ENCODE results near the gene TNIP2.

TNIP2 gene

DNA sequence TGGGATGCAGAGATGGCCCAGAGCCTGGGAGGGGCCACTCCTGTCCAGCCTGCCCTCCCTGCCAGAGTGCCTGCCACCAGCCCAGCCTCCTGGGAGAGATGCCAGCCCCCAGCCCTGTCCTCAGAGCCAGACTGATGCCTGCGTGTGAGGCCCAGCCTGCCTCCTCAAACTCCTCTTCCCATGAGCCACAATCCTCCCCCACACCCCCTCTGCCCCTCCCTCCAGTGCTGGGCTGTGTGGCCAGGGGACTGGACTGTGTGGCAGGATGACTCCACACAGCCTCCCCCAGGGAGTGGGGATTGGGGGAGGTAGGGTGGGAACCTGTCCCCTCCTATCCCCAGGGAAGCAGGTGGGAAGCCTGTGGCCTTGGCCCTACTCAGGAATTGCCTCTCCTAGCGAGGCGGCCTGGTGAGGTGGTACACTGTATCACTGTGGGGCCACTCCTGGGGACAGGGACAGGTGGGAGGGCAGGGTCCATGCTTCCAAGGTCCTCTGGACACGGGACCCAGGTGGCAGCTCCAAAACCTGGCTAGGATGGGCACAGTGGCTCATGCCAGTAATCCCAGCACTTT lies 32.5 kb upstream of the TNIP2 start:
- FAIRE-seq (no peak), DNase-seq (ENCODE audit: insufficient read length, low spot score) (no peak)
- TF ChIP-seq, protein P1, sequence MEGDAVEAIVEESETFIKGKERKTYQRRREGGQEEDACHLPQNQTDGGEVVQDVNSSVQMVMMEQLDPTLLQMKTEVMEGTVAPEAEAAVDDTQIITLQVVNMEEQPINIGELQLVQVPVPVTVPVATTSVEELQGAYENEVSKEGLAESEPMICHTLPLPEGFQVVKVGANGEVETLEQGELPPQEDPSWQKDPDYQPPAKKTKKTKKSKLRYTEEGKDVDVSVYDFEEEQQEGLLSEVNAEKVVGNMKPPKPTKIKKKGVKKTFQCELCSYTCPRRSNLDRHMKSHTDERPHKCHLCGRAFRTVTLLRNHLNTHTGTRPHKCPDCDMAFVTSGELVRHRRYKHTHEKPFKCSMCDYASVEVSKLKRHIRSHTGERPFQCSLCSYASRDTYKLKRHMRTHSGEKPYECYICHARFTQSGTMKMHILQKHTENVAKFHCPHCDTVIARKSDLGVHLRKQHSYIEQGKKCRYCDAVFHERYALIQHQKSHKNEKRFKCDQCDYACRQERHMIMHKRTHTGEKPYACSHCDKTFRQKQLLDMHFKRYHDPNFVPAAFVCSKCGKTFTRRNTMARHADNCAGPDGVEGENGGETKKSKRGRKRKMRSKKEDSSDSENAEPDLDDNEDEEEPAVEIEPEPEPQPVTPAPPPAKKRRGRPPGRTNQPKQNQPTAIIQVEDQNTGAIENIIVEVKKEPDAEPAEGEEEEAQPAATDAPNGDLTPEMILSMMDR (IDR thresholded peaks at IDR 0.05; ENCODE audit: insufficient read depth, missing control alignments), result no peak

DNA sequence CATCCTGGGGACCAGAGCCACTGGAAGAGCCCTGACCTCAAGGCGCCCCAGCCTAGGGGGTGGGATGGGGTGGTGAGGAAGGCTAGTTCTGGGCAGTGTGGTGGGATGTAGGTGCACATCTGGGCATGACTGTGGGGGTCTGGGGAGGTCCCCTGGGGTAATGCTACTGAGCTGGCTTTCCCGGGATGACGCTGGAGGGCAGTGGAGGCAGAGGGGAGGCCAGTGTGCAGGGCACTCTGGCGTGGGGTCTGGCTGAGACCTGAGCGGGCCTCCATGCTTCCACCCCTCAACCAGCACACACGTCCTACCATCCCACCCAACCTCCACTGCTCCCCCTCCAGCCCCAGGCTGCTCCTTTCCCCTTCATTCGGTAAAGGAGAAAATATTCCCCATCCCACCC lies 32.0 kb upstream of the TNIP2 start:
- no peak for FAIRE-seq

DNA sequence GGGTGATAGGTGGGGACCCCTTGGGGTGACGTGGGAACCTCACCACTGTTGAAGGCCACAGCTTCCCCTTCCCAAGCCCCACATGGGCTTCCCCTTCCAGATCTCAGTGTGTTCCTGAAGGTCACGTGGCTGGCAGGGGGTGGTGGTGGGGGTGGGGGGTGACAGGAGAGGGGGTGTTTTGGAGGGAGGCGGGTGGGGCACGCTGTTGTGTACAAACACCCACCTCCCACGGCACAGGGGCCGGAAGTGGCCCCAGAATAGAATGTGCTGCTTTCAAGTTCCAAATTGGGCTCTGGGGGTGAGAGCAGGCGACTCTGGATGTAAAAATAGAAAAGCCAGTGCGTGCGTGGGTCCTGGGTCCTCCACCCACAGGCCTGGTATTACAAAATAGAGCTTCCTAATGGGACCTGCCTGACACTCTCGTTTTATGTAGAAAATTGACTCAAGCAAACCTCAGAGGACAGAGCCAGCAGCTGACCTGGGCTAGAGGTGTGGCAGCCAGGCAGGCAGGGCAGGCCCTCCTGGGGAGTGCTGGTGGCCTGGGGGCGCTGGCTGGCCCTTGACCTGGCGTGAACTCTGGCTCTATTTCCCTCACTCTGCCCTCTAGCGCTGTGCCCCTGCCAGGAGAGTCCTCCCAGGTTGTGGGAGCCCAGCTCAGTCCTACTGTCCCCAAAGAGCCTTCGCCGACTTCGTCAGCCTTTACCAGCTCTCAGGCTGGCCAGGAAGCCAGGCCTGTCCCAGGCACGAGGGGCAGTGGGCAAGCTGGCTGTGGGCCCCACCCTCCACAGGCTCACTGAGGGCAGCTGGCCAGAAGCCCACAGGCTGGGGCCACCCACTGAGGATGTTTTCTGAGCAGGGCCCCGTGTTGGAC lies 31.3 kb upstream of the TNIP2 start:
- FAIRE-seq (no peak), DNase-seq (ENCODE audit: insufficient read length, low spot score) (no peak)
- TF ChIP-seq, protein P1 (IDR thresholded peaks at IDR 0.05; ENCODE audit: insufficient read depth, missing control alignments), result no peak

More for the DNA sequence above, 32.0 kb upstream of the TNIP2 start:
- no peak for DNase-seq (ENCODE audit: insufficient read length, low spot score)
- TF ChIP-seq, protein P1 (IDR thresholded peaks at IDR 0.05; ENCODE audit: insufficient read depth, missing control alignments), result no peak

DNA sequence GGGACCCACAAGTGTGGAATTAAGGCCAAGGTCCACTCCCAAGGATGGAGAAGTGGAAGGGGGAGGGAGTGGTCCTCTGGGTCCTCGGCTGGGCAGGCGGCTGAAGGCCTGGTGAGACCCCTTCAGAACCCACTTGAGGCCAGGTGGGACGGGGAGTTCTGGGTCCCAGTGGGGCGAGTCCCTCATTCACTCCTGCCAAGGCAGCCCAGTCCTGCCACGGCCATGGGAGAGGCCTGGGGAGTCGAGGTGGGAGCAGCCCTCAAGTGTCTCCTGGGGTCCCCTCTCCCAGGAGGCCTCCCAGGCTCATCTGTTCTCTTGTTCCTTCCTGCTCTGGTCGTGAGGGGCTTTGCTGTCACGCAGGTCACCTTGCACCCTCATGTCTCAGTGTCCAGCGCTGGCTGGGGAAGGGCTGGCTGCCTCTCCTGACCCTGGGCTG lies 30.7 kb upstream of the TNIP2 start:
- FAIRE-seq (no peak), DNase-seq (ENCODE audit: insufficient read length, low spot score) (no peak)
- TF ChIP-seq, protein P1 (IDR thresholded peaks at IDR 0.05; ENCODE audit: insufficient read depth, missing control alignments), result no peak

DNA sequence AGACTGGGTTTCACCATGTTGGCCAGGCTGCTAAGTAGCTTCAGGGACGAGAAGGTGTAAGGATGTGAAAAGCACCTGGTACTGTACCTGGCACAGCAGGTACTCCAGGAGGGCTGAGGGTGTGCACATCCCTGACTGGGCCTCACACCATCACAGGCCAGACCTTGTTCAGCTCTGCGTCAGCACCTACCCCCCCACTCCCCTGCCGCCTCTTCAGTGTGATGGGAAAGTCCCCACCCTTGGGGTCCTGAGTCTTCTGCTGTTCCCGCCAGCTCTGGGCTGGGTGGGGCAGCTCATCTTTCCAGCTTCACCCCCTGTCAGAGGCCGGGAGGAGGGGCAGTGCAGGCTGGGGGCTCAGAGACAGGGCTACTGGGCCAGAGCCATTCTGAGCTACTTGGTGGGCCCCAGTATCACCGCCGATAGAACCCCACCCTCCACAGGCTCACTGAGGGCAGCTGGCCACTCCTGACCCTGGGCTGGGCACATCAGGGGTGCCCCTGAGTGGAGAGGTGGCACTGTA lies 30.1 kb upstream of the TNIP2 start:
- DNase-seq (ENCODE audit: insufficient read length, low spot score), result no peak
- no peak for FAIRE-seq
- TF ChIP-seq, protein P1 (IDR thresholded peaks at IDR 0.05; ENCODE audit: insufficient read depth, missing control alignments), result no peak

DNA sequence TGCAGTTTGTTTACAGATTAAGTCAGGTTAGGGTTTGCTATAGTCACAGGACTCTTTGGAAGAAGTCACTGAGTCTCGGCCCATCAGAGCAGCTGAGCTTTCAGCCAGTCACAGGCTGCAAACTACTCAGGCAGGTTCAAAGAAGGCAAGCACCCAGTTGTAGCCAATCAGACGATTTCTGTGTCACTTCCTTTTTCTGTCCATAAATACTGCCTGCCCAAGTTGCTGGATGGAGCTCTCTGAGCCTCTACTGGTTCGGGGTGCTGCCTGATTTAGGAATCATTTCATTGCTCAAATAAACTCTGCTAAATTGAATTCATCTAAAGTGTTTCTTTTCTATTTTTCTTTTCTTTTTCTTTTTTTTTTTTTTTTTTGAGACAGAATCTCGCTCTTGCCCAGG lies 29.5 kb upstream of the TNIP2 start:
- FAIRE-seq (no peak), DNase-seq (ENCODE audit: insufficient read length, low spot score) (no peak)
- TF ChIP-seq, protein P1 (IDR thresholded peaks at IDR 0.05; ENCODE audit: insufficient read depth, missing control alignments), result no peak

DNA sequence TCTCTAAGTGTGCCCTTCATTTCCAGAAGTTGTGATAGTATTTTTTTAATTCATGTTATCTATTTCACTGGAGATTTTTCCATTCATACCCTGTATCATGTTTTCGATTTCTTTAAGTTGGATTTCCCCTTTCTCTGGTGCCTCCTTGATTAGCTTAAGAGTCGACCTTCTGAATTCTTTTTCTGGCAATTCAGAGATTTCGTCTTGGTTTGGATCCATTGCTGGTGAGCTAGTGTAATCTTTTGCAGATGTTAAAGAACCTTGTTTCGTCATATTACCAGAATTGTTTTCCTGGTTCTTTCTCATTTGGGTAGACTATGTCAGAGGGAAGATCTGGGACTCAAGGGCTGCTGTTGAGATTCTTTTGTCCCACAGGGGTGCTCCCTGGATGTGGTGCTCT lies 27.7 kb upstream of the TNIP2 start:
- TF ChIP-seq, protein P1 (IDR thresholded peaks at IDR 0.05; ENCODE audit: insufficient read depth, missing control alignments), result no peak
- no peak for DNase-seq (ENCODE audit: insufficient read length, low spot score)
- FAIRE-seq, result no peak

All from D721Med (cell line).